ENCODE data around the gene DHRS4.
"Not testable (repeated sequence)": the region's sequence is repeated elsewhere in the genome, so short reads cannot be mapped to it uniquely, and the experiment has no call there.

DNA sequence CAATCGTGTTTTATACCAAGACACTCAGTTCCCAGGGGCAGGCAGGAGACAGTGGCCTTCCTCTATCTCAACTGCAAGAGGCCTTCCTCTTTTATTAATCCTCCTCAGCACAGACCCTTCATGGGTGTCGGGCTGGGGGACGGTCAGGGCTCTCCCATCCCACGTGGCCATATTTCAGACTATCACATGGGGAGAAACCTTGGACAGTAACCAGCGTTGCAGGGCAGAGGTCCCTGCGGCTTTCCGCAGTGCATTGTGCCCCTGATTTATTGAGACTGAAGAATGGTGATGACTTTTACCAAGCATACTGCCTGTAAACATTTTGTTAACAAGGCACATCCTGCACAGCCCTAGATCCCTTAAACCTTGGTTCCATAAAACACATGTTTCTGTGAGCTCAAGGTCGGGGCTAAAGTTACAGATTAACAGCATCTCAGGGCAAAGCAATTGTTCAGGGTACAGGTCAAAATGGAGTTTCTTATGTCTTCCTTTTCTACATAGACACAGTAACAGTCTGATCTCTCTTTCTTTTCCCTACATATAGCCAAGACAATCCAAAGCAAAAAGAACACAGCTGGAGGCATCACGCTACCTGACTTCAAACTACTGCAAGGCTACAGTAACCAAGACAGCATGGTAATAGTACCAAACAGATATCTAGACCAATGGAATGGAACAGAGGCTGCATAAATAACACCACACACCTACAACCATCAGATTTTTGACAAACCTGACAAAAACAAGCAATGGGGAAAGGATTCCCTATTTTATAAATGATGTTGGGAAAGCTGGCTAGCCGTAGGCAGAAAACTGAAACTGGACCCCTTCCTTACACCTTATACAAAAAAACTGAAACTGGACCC lies 28.6 kb downstream of the DHRS4 start:
- TF ChIP-seq, protein P1, sequence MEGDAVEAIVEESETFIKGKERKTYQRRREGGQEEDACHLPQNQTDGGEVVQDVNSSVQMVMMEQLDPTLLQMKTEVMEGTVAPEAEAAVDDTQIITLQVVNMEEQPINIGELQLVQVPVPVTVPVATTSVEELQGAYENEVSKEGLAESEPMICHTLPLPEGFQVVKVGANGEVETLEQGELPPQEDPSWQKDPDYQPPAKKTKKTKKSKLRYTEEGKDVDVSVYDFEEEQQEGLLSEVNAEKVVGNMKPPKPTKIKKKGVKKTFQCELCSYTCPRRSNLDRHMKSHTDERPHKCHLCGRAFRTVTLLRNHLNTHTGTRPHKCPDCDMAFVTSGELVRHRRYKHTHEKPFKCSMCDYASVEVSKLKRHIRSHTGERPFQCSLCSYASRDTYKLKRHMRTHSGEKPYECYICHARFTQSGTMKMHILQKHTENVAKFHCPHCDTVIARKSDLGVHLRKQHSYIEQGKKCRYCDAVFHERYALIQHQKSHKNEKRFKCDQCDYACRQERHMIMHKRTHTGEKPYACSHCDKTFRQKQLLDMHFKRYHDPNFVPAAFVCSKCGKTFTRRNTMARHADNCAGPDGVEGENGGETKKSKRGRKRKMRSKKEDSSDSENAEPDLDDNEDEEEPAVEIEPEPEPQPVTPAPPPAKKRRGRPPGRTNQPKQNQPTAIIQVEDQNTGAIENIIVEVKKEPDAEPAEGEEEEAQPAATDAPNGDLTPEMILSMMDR (IDR thresholded peaks at IDR 0.05; ENCODE audit: low read depth, low read length) = not testable (repeated sequence)
- TF ChIP-seq POLR2A (IDR thresholded peaks at IDR 0.05; ENCODE audit: extremely low read depth, insufficient read length) = not testable (repeated sequence)

Measured in NB4 (cell line).